GM19452 (cell line): ENCODE data around the gene SLC9A9.

Experiments used
- ATAC-seq: cut with Tn5 transposase; IDR thresholded peaks from one replicate; pipeline ENCODE4 v1.9.1; 2021; ENCODE audit not compliant: unreplicated experiment

The SLC9A9 gene

DNA sequence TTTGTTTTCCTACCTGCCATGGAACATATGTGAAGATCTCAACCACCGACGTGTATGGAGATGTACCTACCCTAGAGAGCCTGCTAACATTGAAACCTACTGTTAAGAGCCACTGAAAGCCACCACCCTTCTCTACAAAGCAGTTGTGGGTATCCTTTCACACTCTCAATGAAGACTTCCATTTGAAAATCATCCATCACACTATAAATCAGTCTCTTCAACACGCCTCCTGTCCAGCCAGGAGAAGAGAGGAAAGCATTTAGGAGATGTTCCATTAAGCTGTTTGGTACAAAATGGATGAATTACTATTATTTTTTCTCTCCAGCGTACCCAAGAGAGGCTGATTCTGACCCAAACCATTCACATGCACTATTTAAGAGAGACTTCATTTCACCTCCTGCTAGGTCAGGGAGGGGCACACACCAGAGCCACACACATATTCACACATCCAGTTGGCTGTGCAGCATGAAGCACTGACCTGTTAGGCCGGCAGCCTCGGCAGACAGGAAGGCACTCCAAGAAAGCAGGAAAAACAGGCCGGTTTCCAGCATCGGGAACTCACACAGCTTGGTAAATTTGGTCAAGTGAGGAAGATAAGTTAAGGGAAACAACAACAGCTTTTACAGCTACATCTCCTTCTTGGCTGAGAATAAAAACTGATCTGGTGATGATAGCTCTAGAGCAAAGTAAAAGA is 274.5 kb downstream of the SLC9A9 start:
- no peak for ATAC-seq

DNA sequence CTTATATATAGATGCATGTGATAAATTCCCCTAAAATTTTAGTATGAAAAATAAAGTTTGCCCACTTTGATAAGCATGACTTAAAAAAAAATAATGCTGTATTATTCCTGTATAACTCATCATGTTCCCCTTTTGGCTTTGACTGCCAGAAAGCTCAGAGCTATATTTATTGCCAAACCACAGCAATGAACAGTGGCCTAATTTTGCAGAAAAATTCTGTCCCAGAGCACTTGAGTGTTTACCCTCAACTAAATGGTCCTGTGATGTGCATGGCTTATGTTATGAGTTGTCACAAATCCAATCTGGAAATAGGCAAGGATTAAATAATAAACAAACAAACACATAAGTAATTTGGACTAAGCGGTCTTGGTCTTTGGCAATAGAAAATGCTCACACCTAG is 276.7 kb downstream of the SLC9A9 start:
- no peak for ATAC-seq

- ATAC-seq = no peak
Observed at GRCh38 chr3:143567823-143568222, 280.4 kb downstream of the SLC9A9 start.

GRCh38 chr3:143565951-143566350 is 282.3 kb downstream of the SLC9A9 start:
- no peak for ATAC-seq

- no peak for ATAC-seq
Observed at GRCh38 chr3:143563786-143564185, 284.5 kb downstream of the SLC9A9 start.

DNA sequence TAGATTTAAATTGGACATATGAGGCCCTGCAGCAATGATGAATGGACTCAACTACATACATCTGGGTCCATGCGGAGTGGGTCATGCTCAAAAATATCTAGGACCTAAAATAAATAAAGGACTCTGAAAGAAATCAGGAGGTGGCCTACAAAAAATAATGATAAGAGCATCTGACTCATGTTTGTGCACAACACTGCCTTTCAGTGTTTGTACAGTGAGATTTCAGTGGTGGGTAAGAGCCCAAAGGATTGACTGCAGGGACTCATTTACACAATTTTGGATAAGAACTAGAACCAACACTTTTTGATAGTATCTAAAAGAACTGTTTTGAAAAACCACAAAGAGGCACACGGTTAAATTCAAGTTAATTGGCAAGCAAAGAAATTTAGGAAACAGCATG is 285.5 kb downstream of the SLC9A9 start:
- ATAC-seq = no peak

DNA sequence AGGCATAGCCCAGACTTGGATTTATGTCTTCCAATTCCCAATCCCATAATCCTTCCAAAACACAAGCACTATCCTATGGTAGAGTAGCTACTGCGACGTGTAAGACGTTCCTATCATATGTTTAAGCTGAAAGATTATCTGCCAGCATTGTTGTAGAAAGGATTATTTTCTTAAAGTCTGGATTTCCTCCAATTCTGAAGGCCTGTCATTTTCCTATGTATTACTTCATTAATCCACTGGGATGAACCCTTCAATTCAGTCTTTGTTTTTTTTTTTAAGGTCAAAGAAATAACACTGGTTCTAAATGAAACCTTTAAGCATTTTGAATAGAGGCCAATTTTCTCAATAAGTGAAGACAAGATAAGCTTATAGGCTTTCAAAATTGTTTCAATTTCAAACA is 289.0 kb downstream of the SLC9A9 start:
- ATAC-seq = no peak

DNA sequence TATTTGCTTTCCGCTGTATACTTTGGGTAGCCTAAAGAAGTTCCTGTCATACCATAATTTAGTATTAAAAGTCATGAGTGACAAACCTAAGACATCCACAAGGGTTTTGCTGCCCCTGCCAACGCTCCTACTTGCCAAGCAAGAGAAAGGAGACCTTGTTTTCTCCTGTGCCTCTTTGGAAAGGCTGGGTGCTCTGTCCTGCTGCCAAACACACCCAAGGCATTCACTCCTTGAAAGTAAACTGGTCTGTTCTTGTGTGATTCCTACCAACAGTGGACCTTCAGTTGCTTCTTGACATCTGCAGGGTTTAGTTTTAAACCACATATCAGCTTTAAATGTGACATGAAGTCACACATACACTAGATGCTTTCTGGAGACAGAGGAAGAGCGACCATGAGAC is 295.4 kb downstream of the SLC9A9 start:
- no peak for ATAC-seq

GRCh38 chr3:143551761-143552160 is 296.5 kb downstream of the SLC9A9 start:
- ATAC-seq = no peak

GRCh38 chr3:143548861-143549497 is 299.3 kb downstream of the SLC9A9 start:
- ATAC-seq = no peak

DNA sequence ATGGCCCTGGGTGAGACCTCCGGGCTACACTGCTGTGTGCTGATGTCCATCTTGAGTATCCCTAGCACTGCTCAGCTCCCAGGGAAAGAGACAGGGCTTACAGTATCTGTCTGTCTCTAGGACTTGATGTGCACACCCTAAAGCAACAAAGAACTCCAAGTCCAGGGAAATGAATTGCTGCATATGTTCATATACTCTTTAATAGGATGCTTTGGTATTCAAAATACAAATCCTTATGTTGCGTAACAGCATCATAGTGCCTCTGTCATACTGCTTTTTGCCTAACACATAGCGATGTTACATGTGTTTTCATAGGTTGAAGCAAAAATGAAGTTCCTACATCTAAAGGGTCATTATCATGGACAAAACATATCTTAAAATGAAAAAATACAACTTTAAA is 299.9 kb downstream of the SLC9A9 start:
- ATAC-seq = no peak

DNA sequence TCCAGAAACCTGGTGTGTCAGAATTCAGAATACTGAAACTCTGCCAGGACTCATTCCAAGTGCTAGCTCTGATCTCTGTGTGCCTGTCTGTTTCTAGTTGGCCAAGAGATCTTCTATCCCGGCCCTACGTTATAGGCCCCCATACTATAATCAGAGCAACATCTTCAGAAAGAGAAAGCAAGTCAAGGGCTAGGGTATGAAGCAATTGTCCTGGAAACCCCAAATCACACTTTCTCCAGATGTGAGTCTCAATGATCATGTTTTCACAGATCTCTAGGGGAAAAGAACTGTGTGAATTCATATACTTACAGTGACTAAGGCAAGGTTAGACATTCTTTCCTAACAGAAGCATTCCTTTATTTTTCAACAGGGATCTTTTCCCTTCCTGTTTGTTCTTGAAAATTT is 309.7 kb downstream of the SLC9A9 start:
- no peak for ATAC-seq

DNA sequence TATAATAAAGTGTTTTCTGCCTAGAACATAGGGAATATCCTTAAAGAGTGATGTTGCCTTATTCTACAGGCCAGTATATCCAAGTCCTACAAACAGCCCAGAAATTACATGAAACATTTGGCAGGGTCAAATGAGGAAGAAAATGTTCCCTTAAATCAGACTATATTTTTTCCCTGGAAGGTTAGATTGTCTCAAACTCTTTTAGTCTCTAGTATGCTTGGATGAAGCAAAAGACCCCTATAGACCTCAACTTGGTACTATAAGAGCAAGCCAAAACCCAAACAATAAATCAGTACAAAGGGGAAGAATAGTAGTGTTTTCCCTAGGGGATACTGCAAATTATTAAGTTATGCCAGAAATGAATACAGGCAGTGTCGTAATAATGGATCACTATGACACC is 310.2 kb downstream of the SLC9A9 start:
- ATAC-seq = no peak

DNA sequence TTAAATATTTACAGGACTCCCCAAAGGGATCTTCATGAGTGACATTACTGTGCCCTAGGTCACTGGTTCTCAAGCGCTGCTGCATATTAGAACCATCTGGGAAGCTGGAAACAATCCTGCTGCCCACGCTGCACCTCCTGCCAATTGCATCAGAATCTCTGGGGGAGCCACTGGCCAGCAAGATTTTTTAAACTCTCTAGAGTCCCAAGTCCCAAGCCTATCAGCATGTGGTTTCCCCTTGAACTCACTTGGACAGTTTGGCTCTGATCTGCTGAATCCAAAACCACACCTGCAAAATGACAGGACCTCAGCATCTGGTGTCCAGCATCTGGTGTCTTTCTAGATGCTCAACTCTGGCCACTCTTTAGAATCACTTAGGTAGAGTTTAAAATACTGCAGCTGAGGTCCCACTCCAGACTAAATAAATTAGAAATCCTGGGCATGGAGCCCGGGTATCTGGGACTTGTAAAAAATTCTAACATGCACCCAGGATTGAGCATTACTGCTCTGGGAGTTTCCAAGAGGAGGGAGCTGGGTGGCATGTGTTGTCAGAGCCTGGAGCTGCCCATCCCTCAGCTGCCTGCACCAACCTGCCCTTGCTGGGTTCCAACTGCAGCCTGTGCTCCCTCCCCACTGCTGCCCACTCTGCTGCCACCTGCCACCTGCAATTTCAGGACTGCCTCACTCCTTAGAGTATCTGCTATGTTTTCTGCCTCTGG is 311.3 kb downstream of the SLC9A9 start:
- no peak for ATAC-seq

- peak; percentile 97 for ATAC-seq
Observed at GRCh38 chr3:143535994-143536784, 312.1 kb downstream of the SLC9A9 start.

GRCh38 chr3:143533391-143533790 is 314.9 kb downstream of the SLC9A9 start:
- ATAC-seq = no peak

DNA sequence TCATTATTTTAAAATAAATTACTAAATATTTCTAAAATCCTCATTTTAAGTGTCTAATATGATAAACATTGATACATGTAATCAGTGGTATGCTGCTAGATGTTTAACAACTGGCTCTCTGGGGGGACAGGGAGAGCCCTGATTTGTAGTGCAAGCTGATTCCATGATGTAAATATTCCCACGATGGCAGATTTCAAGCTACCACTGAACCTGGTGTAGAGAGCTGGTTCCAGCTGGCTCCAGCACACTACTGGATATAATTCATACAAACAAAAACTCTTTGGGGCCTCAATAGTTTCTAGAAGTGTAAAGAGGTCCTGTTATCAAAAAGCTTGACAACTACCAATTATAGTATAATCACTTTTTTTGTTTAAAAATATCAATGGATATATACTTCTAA is 316.2 kb downstream of the SLC9A9 start:
- no peak for ATAC-seq

- no peak for ATAC-seq
Observed at GRCh38 chr3:143531101-143531500, 317.2 kb downstream of the SLC9A9 start.

DNA sequence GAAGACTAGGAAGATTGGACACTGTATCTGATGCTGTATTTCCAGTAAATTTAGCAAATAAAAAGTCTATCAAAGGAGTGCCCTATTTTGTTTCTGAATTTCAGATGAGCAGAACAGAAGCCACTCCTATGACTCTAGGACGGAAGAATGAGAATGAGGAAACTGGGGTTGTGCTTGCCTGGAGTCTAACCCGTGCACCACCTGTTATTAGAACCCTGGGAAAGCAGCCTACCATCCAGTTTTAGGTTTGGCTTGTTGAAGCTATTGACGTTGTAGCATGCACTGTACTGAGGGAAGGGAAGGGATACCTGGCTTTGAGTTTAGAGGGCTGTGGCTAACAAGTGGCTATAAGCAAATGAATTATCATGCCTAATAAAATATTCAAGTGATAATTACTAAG is 318.5 kb downstream of the SLC9A9 start:
- no peak for ATAC-seq

DNA sequence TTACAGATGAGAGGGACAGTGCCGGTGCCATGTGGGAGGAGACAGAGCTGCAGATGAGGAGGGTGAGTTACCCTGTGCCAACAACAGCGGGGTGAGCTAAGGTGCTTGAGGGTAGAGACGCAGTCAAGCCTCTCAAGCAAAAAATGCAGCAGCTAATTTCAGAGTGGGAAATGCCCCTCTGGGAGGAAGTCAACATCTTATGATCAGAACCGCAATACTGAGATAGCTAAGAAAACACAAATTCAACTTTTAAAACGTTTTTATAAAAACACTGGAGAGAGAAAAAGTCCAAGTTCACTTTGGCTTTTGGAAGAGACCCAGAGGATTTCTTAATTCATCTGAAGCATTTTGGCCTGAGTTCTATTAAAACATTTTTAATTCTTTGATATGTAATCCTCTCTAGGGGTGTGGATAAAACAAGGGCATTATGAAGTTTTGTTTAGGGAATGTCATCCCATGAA is 319.2 kb downstream of the SLC9A9 start:
- ATAC-seq = no peak

DNA sequence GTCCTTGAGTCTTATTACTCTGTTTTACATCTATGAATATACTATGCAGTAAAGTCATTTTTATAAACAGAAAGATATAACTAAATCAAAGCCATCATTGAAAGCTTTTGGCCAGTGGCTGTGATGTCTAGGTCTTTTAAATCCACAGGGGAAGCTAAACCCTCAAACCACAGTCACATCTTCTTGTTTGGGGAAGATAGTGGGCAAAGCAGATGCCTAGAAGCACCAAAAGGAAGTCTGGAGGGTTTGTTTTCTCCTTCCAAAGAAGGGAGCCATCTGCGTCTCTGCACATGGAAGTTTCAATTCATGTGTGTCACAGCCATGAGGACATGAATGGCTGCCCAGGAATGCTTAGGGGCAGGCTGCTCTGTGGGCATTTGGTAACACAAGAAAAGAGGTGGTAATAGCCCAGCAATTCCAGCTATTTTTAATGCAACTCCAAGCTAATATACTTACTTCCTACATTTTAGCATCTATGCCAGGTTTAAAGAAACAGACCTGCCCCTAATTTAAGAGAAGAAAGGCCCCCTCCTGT is 322.2 kb downstream of the SLC9A9 start:
- no peak for ATAC-seq
